PC-9 (cell line): ENCODE data around the gene ODC1. TPM values are rescaled to one million over a fixed set of nuclear protein-coding genes. Genes with fewer than 3 reads are reported as not detected.

ENCODE experiments used
- BruUV-seq: library from RNA; stranded (reverse); fragments of 400-500 nt; replicated peaks from 2 replicates; lab custom pipeline; 2021; lab: Mats Ljungman, UMichigan
- CTCF ChIA-PET: fragments of 300-600 bp; sonication (Branson Sonifier 250); formaldehyde crosslinking; loops from one replicate; lab custom pipeline; 2022; ENCODE audit warnings: antibody characterized with exemption; lab: Charles Lee
- POLR2A ChIA-PET: fragments of 300-600 bp; sonication (Branson Sonifier 250); formaldehyde crosslinking; loops from one replicate; lab custom pipeline; 2022; ENCODE audit warnings: antibody characterized with exemption; ENCODE audit not compliant: unreplicated experiment; lab: Charles Lee
- DNase-seq, 2 experiments: peaks; one replicate each; pipeline versions ENCODE4 v3.0.0 to v3.0.0-alpha.2; 2015 to 2022; ENCODE audit warnings: mixed read lengths in 1 of 2
- H2AFZ ChIP-seq: fragments of 200-600 bp; sonication (generic); 2 replicates; pipeline ENCODE4 v1.8.1; 2017; ENCODE audit warnings: antibody characterized with exemption
- H3F3A ChIP-seq: fragments of 200-600 bp; sonication (generic); 2 replicates; pipeline ENCODE4 v1.8.1; 2017; ENCODE audit warnings: antibody characterized with exemption, mild to moderate bottlenecking, low read depth; ENCODE audit not compliant: insufficient read depth
- H3K27ac ChIP-seq: fragments of 200-600 bp; sonication (generic); 2 replicates; pipeline ENCODE4 v1.6.1; 2016; ENCODE audit warnings: mixed run types
- H3K27me3 ChIP-seq: fragments of 200-600 bp; sonication (generic); 2 replicates; pipeline ENCODE4 v1.6.1; 2016; ENCODE audit warnings: low read depth, mixed run types; ENCODE audit not compliant: insufficient read depth
- H3K36me3 ChIP-seq: fragments of 200-600 bp; sonication (generic); 2 replicates; pipeline ENCODE4 v1.6.1; 2016; ENCODE audit warnings: low read depth, mixed run types
- H3K4me1 ChIP-seq: fragments of 200-600 bp; sonication (generic); replicated peaks from 2 replicates; pipeline ENCODE4 v1.6.1; 2016; ENCODE audit warnings: mixed run types; ENCODE audit not compliant: insufficient read depth
- H3K4me2 ChIP-seq: fragments of 200-600 bp; sonication (generic); 2 replicates; pipeline ENCODE4 v1.6.1; 2017; ENCODE audit warnings: mixed run types
- H3K4me3 ChIP-seq: fragments of 200-600 bp; sonication (generic); 2 replicates; pipeline ENCODE4 v1.6.1; 2016; ENCODE audit warnings: mixed run types
- H3K79me2 ChIP-seq: fragments of 200-600 bp; sonication (generic); 2 replicates; pipeline ENCODE4 v1.6.1; 2017; ENCODE audit warnings: low read depth, mixed run types
- H3K9me2 ChIP-seq: fragments of 200-600 bp; sonication (generic); 2 replicates; pipeline ENCODE4 v1.8.1; 2017; ENCODE audit warnings: mild to moderate bottlenecking; ENCODE audit not compliant: insufficient read depth
- H3K9me3 ChIP-seq: fragments of 200-600 bp; sonication (generic); 2 replicates; pipeline ENCODE4 v1.8.1; 2016; ENCODE audit warnings: low read depth; ENCODE audit not compliant: insufficient read depth
- H4K20me1 ChIP-seq: fragments of 200-600 bp; sonication (generic); 2 replicates; pipeline ENCODE4 v1.8.1; 2017; ENCODE audit not compliant: insufficient read depth
- CTCF ChIP-seq: fragments of 200-600 bp; sonication (generic); conservative IDR thresholded peaks from 2 replicates; pipeline ENCODE4 v1.6.1; 2017; ENCODE audit warnings: mixed run types, antibody characterized with exemption, mild to moderate bottlenecking, moderate library complexity
- EZH2 ChIP-seq: fragments of 200-600 bp; sonication (generic); IDR thresholded peaks from 2 replicates; pipeline ENCODE4 v1.8.0; 2017; ENCODE audit warnings: antibody characterized with exemption, low read depth
- intact Hi-C: fragments of 100-400 bp; cut with micrococcal nuclease; formaldehyde crosslinking; loops from one replicate; pipeline ENCODE4 v1.10.0; 2022; ENCODE audit not compliant: unreplicated experiment
- total RNA-seq: library from RNA; stranded (reverse); gene quantifications from 2 replicates; pipeline ENCODE4 v1.2.3, GENCODE V29; 2021

The ODC1 gene
- total RNA-seq, 1 experiment from 2014 or later: 40.5 TPM

GRCh38 chr2:10471955-10472354 is 23.8 kb upstream of the ODC1 start:
- Histone ChIP-seq H3K27ac (no peak overlapping the region), H3K9me3 (no peaks in the 10 kb centered on the region), H3K79me2 (no peaks in the 10 kb centered on the region), H3K4me1 (no peaks in the 10 kb centered on the region), H3K27me3 (no peaks in the 10 kb centered on the region), H4K20me1 (no peaks in the 10 kb centered on the region), H3K4me2 (no peak overlapping the region), H2AFZ (no peak overlapping the region), H3F3A (0 out of 2 replicates have a peak, but pooled peaks cover 5% of the 10 kb centered on the region), H3K4me3 (no peak overlapping the region), H3K9me2 (no peaks in the 10 kb centered on the region), H3K36me3 (no peaks in the 10 kb centered on the region)
- ChIA-PET POLR2A (no interaction called here), CTCF (interaction anchor here (0.6 kb wide), 1 partner anchor 893 kb away, joined by 3 read pairs; no protein-coding TSS in a partner anchor)
- intact Hi-C loops: no loop called here
- BruUV-seq: no TSS peak
- no peak for DNase-seq
- TF ChIP-seq EZH2 (no peak), CTCF (no peak)

- Histone ChIP-seq H3K36me3 (no peaks in the 10 kb centered on the region), H3K4me2 (no peak overlapping the region), H3K27me3 (no peaks in the 10 kb centered on the region), H3K27ac (no peak overlapping the region), H2AFZ (no peak overlapping the region), H3K4me3 (no peak overlapping the region), H3K9me3 (no peaks in the 10 kb centered on the region), H3F3A (0 out of 2 replicates have a peak, but pooled peaks cover 5% of the 10 kb centered on the region), H3K9me2 (no peaks in the 10 kb centered on the region), H3K79me2 (no peaks in the 10 kb centered on the region), H3K4me1 (no peaks in the 10 kb centered on the region), H4K20me1 (no peaks in the 10 kb centered on the region)
- BruUV-seq: no TSS peak
- CTCF ChIA-PET: no interaction called here
- POLR2A ChIA-PET: no interaction called here
- no peak for TF ChIP-seq CTCF
- no peak for TF ChIP-seq EZH2
- intact Hi-C loops: no loop called here
- DNase-seq: no peak
These were observed 23.0 kb upstream of the ODC1 start for GRCh38 chr2:10471046-10471571.

GRCh38 chr2:10469955-10470608 is 22.0 kb upstream of the ODC1 start:
- H3K79me2 ChIP-seq: no peaks in the 10 kb centered on the region
- H2AFZ ChIP-seq: no peak overlapping the region
- H3F3A ChIP-seq: 0 out of 2 replicates have a peak, but pooled peaks cover 5% of the 10 kb centered on the region
- H3K36me3 ChIP-seq: no peaks in the 10 kb centered on the region
- TF ChIP-seq CTCF (no peak), EZH2 (no peak)
- POLR2A ChIA-PET: no interaction called here
- H4K20me1 ChIP-seq: no peaks in the 10 kb centered on the region
- H3K9me2 ChIP-seq: no peaks in the 10 kb centered on the region
- H3K4me3 ChIP-seq: no peak overlapping the region
- no peak for DNase-seq
- BruUV-seq: no TSS peak
- H3K4me1 ChIP-seq: no peaks in the 10 kb centered on the region
- no peaks in the 10 kb centered on the region for H3K27me3 ChIP-seq
- H3K9me3 ChIP-seq: no peaks in the 10 kb centered on the region
- intact Hi-C loops: no loop called here
- no peak overlapping the region for H3K4me2 ChIP-seq
- H3K27ac ChIP-seq: no peak overlapping the region
- CTCF ChIA-PET: no interaction called here
